ENCODE results near the gene PRAMEF18.
"Not testable (repeated sequence)": the region's sequence is repeated elsewhere in the genome, so short reads cannot be mapped to it uniquely, and the experiment has no call there.

The PRAMEF18 gene

DNA sequence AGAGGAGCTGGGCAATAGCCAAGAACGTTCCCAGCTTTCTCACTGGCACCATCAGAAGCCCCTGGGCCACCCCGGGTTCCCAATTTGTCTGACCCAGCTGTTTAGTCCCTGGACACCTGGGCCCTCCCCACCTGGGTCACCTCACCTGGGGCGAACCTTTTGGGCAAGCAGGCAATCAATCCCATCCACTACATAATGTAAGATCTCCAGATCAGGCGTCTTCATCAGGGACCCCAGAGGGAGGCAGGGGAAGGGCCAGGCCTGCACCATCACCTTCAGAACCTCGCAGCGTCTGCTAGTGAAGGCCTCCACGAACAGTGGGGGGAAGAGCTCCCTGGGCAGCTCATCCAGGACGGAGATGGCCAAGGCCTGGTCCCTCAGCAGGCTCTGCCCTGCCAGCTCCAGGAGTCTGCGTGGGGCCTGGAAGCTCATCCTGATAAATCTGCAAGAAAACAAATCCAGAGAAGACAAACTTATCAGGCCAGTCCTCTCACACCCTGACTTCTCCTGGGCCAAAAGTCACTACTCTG is at the start of gene PRAMEF18:
Gene PRAMEF18 (minus strand): TSS at position 480 of the 530 bp plus-strand sequence. CDS start 48 bp downstream, at position 432.
- not testable (repeated sequence) for H3K27me3 ChIP-seq (ENCODE audit: insufficient read depth, low read length)

GRCh38 chr1:13265124-13265523 is 39.2 kb upstream of the PRAMEF18 start:
- not testable (repeated sequence) for H3K27ac ChIP-seq (ENCODE audit: low read length); H3K4me3 ChIP-seq (ENCODE audit: low read length); H3K36me3 ChIP-seq (ENCODE audit: insufficient read depth, low read depth, low read length); H3K4me1 ChIP-seq (ENCODE audit: insufficient read depth, low read length); H3K27me3 ChIP-seq (ENCODE audit: insufficient read depth, low read length); H3K9ac ChIP-seq (ENCODE audit: low read depth, low read length); H3K9me3 ChIP-seq (ENCODE audit: insufficient read depth, low read depth, low read length)

More for the DNA sequence above, at the start of gene PRAMEF18:
- H3K27ac ChIP-seq (ENCODE audit: low read length); H3K4me3 ChIP-seq (ENCODE audit: low read length); H3K4me1 ChIP-seq (ENCODE audit: insufficient read depth, low read length); H3K36me3 ChIP-seq (ENCODE audit: insufficient read depth, low read depth, low read length); H3K9ac ChIP-seq (ENCODE audit: low read depth, low read length): not testable (repeated sequence)
- H3K9me3 ChIP-seq (ENCODE audit: insufficient read depth, low read depth, low read length), result peaks cover 55% of the 10 kb centered on the region

GRCh38 chr1:13253898-13254297 is 27.9 kb upstream of the PRAMEF18 start, which contains the start of gene PRAMEF5:
Gene PRAMEF5 (plus strand): TSS chr1:13254198. CDS start chr1:13259269, 5,071 bp downstream.
- H3K4me1 ChIP-seq (ENCODE audit: insufficient read depth, low read length); H3K27me3 ChIP-seq (ENCODE audit: insufficient read depth, low read length); H3K4me3 ChIP-seq (ENCODE audit: low read length); H3K9me3 ChIP-seq (ENCODE audit: insufficient read depth, low read depth, low read length); H3K27ac ChIP-seq (ENCODE audit: low read length); H3K9ac ChIP-seq (ENCODE audit: low read depth, low read length); H3K36me3 ChIP-seq (ENCODE audit: insufficient read depth, low read depth, low read length): not testable (repeated sequence)

DNA sequence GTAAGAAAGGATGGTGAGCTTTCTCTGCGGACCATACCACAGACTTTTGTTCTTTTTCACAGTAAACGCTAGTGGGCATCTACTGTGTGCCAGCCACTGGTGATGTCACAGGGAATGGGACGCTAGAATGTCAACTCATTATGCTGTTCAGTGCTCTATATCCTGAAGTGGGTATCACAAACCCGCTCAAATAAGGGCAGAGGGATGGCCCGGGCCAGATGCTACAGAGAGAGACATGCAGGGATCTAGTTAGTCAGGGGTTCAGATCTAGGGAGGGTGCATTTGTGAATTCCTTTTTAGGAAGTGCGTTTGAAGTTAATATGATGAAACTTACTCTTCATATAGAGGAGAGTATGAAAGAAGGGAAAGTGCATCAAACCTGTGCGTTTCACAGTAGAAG is 21.2 kb upstream of the PRAMEF18 start:
- H3K4me3 ChIP-seq (ENCODE audit: low read length); H3K36me3 ChIP-seq (ENCODE audit: insufficient read depth, low read depth, low read length); H3K9ac ChIP-seq (ENCODE audit: low read depth, low read length); H3K27ac ChIP-seq (ENCODE audit: low read length); H3K27me3 ChIP-seq (ENCODE audit: insufficient read depth, low read length); H3K4me1 ChIP-seq (ENCODE audit: insufficient read depth, low read length): not testable (repeated sequence)
- peaks cover 46% of the 10 kb centered on the region for H3K9me3 ChIP-seq (ENCODE audit: insufficient read depth, low read depth, low read length)

GRCh38 chr1:13246554-13246871 is 20.6 kb upstream of the PRAMEF18 start:
- not testable (repeated sequence) for H3K4me3 ChIP-seq (ENCODE audit: low read length); H3K36me3 ChIP-seq (ENCODE audit: insufficient read depth, low read depth, low read length); H3K4me1 ChIP-seq (ENCODE audit: insufficient read depth, low read length); H3K9ac ChIP-seq (ENCODE audit: low read depth, low read length); H3K27me3 ChIP-seq (ENCODE audit: insufficient read depth, low read length); H3K27ac ChIP-seq (ENCODE audit: low read length)
- H3K9me3 ChIP-seq (ENCODE audit: insufficient read depth, low read depth, low read length), result peaks cover 52% of the 10 kb centered on the region

GRCh38 chr1:13245841-13246553 is 20.0 kb upstream of the PRAMEF18 start:
- not testable (repeated sequence) for H3K9ac ChIP-seq (ENCODE audit: low read depth, low read length); H3K27ac ChIP-seq (ENCODE audit: low read length); H3K27me3 ChIP-seq (ENCODE audit: insufficient read depth, low read length); H3K36me3 ChIP-seq (ENCODE audit: insufficient read depth, low read depth, low read length); H3K4me1 ChIP-seq (ENCODE audit: insufficient read depth, low read length); H3K4me3 ChIP-seq (ENCODE audit: low read length)
- H3K9me3 ChIP-seq (ENCODE audit: insufficient read depth, low read depth, low read length), result peaks cover 57% of the 10 kb centered on the region

DNA sequence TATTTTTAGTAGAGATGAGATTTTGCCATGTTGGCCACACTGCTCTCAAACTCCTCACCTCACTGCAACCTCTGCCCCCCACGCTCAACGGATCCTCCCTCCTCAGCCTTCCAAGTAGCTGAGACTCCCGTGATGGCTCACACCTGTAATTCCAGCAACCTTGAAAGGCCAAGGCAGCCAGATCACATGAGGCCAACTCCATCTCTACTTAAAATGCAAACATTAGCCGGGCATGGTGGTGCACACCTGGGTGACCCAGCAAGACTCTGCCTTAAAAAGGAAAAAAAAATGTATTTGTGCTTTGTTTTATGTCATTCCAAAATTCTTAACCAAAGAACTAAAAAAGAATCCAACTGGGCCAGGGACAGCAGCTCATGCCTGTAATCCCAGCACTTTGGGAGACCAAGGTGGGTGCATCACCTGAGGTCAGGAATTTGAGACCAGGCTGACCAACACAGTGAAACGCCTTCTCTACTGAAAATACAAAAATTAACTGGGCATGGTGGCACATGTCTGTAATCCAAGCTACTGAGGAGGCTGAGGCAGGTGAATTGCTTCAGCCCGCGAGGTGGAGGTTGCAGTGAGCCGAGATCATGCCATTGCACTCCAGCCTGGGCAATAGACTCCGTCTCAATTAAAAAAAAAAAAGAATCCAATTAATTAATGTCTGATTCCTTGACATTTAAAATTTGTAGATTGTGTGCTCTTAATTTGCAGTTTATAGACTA is 17.7 kb upstream of the PRAMEF18 start:
- not testable (repeated sequence) for H3K27me3 ChIP-seq (ENCODE audit: insufficient read depth, low read length); H3K4me3 ChIP-seq (ENCODE audit: low read length); H3K36me3 ChIP-seq (ENCODE audit: insufficient read depth, low read depth, low read length); H3K9ac ChIP-seq (ENCODE audit: low read depth, low read length); H3K27ac ChIP-seq (ENCODE audit: low read length); H3K4me1 ChIP-seq (ENCODE audit: insufficient read depth, low read length)
- peaks cover 77% of the 10 kb centered on the region for H3K9me3 ChIP-seq (ENCODE audit: insufficient read depth, low read depth, low read length)

GRCh38 chr1:13239633-13240032 is 13.7 kb upstream of the PRAMEF18 start:
- not testable (repeated sequence) for H3K27ac ChIP-seq (ENCODE audit: low read length); H3K4me3 ChIP-seq (ENCODE audit: low read length); H3K36me3 ChIP-seq (ENCODE audit: insufficient read depth, low read depth, low read length); H3K9ac ChIP-seq (ENCODE audit: low read depth, low read length); H3K27me3 ChIP-seq (ENCODE audit: insufficient read depth, low read length); H3K4me1 ChIP-seq (ENCODE audit: insufficient read depth, low read length)
- peaks cover 82% of the 10 kb centered on the region for H3K9me3 ChIP-seq (ENCODE audit: insufficient read depth, low read depth, low read length)

GRCh38 chr1:13237572-13237971 is 11.6 kb upstream of the PRAMEF18 start:
- not testable (repeated sequence) for H3K27me3 ChIP-seq (ENCODE audit: insufficient read depth, low read length); H3K9ac ChIP-seq (ENCODE audit: low read depth, low read length); H3K4me3 ChIP-seq (ENCODE audit: low read length); H3K4me1 ChIP-seq (ENCODE audit: insufficient read depth, low read length); H3K36me3 ChIP-seq (ENCODE audit: insufficient read depth, low read depth, low read length); H3K27ac ChIP-seq (ENCODE audit: low read length)
- peaks cover 84% of the 10 kb centered on the region for H3K9me3 ChIP-seq (ENCODE audit: insufficient read depth, low read depth, low read length)

GRCh38 chr1:13234057-13234456 is 8.1 kb upstream of the PRAMEF18 start:
- peaks cover 81% of the 10 kb centered on the region for H3K9me3 ChIP-seq (ENCODE audit: insufficient read depth, low read depth, low read length)
- H3K4me1 ChIP-seq (ENCODE audit: insufficient read depth, low read length); H3K4me3 ChIP-seq (ENCODE audit: low read length); H3K27ac ChIP-seq (ENCODE audit: low read length); H3K27me3 ChIP-seq (ENCODE audit: insufficient read depth, low read length); H3K9ac ChIP-seq (ENCODE audit: low read depth, low read length); H3K36me3 ChIP-seq (ENCODE audit: insufficient read depth, low read depth, low read length): not testable (repeated sequence)

DNA sequence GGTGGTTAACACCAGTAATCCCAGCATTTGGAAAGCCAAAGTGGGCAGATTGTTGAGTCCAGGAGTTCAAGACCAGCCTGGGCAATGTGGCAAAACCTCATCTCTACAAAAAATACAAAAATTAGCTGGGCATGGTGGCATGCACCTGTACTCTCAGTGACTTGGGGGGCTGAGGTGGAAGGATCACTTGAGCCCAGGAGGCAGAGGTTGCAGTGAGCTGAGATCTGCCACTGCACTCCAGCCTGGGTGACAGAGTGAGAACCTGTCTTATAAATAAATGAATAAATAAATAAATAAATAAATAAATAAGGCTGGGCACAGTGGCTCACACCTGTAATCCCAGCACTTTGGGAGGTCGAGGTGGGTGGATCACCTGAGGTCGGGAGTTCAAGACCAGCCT is 6.1 kb upstream of the PRAMEF18 start:
- not testable (repeated sequence) for H3K9ac ChIP-seq (ENCODE audit: low read depth, low read length); H3K36me3 ChIP-seq (ENCODE audit: insufficient read depth, low read depth, low read length); H3K4me3 ChIP-seq (ENCODE audit: low read length); H3K27ac ChIP-seq (ENCODE audit: low read length); H3K27me3 ChIP-seq (ENCODE audit: insufficient read depth, low read length); H3K4me1 ChIP-seq (ENCODE audit: insufficient read depth, low read length)
- H3K9me3 ChIP-seq (ENCODE audit: insufficient read depth, low read depth, low read length), result peaks cover 82% of the 10 kb centered on the region

- not testable (repeated sequence) for H3K27me3 ChIP-seq (ENCODE audit: insufficient read depth, low read length); H3K36me3 ChIP-seq (ENCODE audit: insufficient read depth, low read depth, low read length); H3K9ac ChIP-seq (ENCODE audit: low read depth, low read length); H3K4me1 ChIP-seq (ENCODE audit: insufficient read depth, low read length); H3K4me3 ChIP-seq (ENCODE audit: low read length); H3K27ac ChIP-seq (ENCODE audit: low read length)
- H3K9me3 ChIP-seq (ENCODE audit: insufficient read depth, low read depth, low read length), result peaks cover 83% of the 10 kb centered on the region
These were observed 5.3 kb upstream of the PRAMEF18 start for GRCh38 chr1:13231061-13231750.

Data from iPS-20b (cell line).